Fibroblast of lung (primary cell): ENCODE data around the gene TTC23. TPM values are rescaled to one million over a fixed set of nuclear protein-coding genes. Genes with fewer than 3 reads are reported as not detected.

ENCODE experiments used
- DNase-seq, 2 donors: peaks; one replicate each; pipeline versions ENCODE4 v3.0.0 to v3.0.0-alpha.2; 2010; ENCODE audit warnings: low read depth in 2 of 2
- H2AFZ ChIP-seq: 2 replicates; pipeline ENCODE4 v1.5.1; 2012; ENCODE audit warnings: low read length, control low read depth, inconsistent platforms
- H3K27ac ChIP-seq: 2 replicates; pipeline ENCODE4 v1.5.1; 2011; ENCODE audit warnings: low read length, control low read depth; ENCODE audit not compliant: insufficient read depth
- H3K27me3 ChIP-seq: 2 replicates; pipeline ENCODE4 v1.5.1; 2011; ENCODE audit warnings: mild to moderate bottlenecking, low read length; ENCODE audit not compliant: control insufficient read depth, insufficient read depth
- H3K36me3 ChIP-seq: 2 replicates; pipeline ENCODE4 v1.5.1; 2011; ENCODE audit warnings: low read length; ENCODE audit not compliant: control insufficient read depth, insufficient read depth
- H3K4me1 ChIP-seq: 2 replicates; pipeline ENCODE4 v1.5.1; 2011; ENCODE audit warnings: low read length; ENCODE audit not compliant: control insufficient read depth, insufficient read depth; ENCODE audit errors: extremely low read depth
- H3K4me2 ChIP-seq: 2 replicates; pipeline ENCODE4 v1.5.1; 2011; ENCODE audit warnings: low read length, control low read depth; ENCODE audit not compliant: insufficient read depth; ENCODE audit errors: extremely low read depth
- H3K4me3 ChIP-seq, 4 experiments: fragments of 200-600 bp in 1 of 4; sonication (generic) in 1 of 4; replicated peaks in 1 of 4; 2 replicates each; pipeline ENCODE4 v1.5.1; 2011 to 2016; ENCODE audit warnings: low read length in 4 of 4, low read depth in 3 of 4, mild to moderate bottlenecking in 3 of 4, control low read depth in 2 of 4, inconsistent platforms in 1 of 4, mixed read lengths in 1 of 4; ENCODE audit not compliant: insufficient read depth in 1 of 4; ENCODE audit errors: control extremely low read depth in 1 of 4
- H3K79me2 ChIP-seq: 2 replicates; pipeline ENCODE4 v1.5.1; 2012; ENCODE audit warnings: mild to moderate bottlenecking, low read length, inconsistent platforms; ENCODE audit not compliant: control insufficient read depth, insufficient read depth
- H3K9ac ChIP-seq: 2 replicates; pipeline ENCODE4 v1.5.1; 2011; ENCODE audit warnings: mild to moderate bottlenecking, low read length, control low read depth; ENCODE audit not compliant: insufficient read depth
- H3K9me3 ChIP-seq: 2 replicates; pipeline ENCODE4 v1.5.1; 2012; ENCODE audit warnings: low read depth, low read length; ENCODE audit not compliant: control insufficient read depth, insufficient read depth
- H4K20me1 ChIP-seq: 2 replicates; pipeline ENCODE4 v1.5.1; 2011; ENCODE audit warnings: low read length; ENCODE audit not compliant: control insufficient read depth, insufficient read depth; ENCODE audit errors: extremely low read depth
- EZH2 ChIP-seq: IDR thresholded peaks from 2 replicates; pipeline ENCODE4 v1.5.1; 2012; ENCODE audit warnings: low read length, control low read depth, mild to moderate bottlenecking; ENCODE audit errors: missing control alignments
- polyA plus RNA-seq, 2 donors: library from polyadenylated mRNA; depleted of rRNA in 1 of 2; stranded (reverse) in 1 of 2; unstranded in 1 of 2; fragments of >200 nt; gene quantifications; 2 replicates each; pipeline ENCODE4 v1.2.1, GENCODE V29; 2011 to 2012; ENCODE audit warnings: missing spikeins in 1 of 2
- total RNA-seq: library from RNA; depleted of rRNA; stranded (reverse); fragments of >200 nt; gene quantifications from 2 replicates; pipeline ENCODE4 v1.2.1, GENCODE V29; 2014
- TF ChIP-seq, protein P1 (sequence below), 2 donors: IDR thresholded peaks in 1 of 2; conservative IDR thresholded peaks in 1 of 2; 1 replicate in 1 of 2; 2 replicates in 1 of 2; pipeline ENCODE4 v1.5.1; 2011 to 2012; ENCODE audit warnings: low read length in 2 of 2, control low read depth in 1 of 2, inconsistent platforms in 1 of 2, low read depth in 1 of 2, mild to moderate bottlenecking in 1 of 2

Gene TTC23
- total and polyA plus RNA-seq, 2 donors (not counting 1 experiment from before 2014, with no cell fraction given): 3.5 to 30.4 TPM

DNA sequence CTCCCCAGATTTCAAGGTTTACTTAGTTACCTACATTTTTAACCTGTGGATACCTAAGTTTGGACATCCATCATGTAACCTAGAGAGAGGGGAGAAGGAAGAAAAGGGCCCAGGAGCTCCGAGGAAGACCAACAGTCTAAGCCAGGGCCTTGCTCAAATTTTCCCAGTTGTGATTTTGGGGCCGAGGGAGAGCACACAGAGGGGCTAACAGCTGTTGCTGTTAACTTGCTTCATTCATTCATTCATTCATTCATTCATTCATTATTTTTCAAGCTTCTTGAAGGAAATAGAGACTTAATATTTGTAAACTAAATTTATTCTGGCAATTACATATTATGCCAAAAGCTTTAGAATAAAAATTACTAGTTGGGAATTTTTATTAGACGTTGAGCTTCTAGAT is 121.6 kb downstream of the TTC23 start:
- Histone ChIP-seq H3K79me2 (no peaks in the 10 kb centered on the region), H4K20me1 (no peaks in the 10 kb centered on the region), H2AFZ (no peak overlapping the region), H3K27me3 (no peaks in the 10 kb centered on the region), H3K4me3 (no peak overlapping the region), H3K9me3 (no peaks in the 10 kb centered on the region), H3K27ac (no peak overlapping the region), H3K4me2 (no peak overlapping the region), H3K36me3 (peaks cover 3% of the 10 kb centered on the region), H3K4me1 (peaks cover 18% of the 10 kb centered on the region), H3K9ac (no peak overlapping the region)
- no peak for TF ChIP-seq EZH2
- TF ChIP-seq, protein P1, sequence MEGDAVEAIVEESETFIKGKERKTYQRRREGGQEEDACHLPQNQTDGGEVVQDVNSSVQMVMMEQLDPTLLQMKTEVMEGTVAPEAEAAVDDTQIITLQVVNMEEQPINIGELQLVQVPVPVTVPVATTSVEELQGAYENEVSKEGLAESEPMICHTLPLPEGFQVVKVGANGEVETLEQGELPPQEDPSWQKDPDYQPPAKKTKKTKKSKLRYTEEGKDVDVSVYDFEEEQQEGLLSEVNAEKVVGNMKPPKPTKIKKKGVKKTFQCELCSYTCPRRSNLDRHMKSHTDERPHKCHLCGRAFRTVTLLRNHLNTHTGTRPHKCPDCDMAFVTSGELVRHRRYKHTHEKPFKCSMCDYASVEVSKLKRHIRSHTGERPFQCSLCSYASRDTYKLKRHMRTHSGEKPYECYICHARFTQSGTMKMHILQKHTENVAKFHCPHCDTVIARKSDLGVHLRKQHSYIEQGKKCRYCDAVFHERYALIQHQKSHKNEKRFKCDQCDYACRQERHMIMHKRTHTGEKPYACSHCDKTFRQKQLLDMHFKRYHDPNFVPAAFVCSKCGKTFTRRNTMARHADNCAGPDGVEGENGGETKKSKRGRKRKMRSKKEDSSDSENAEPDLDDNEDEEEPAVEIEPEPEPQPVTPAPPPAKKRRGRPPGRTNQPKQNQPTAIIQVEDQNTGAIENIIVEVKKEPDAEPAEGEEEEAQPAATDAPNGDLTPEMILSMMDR (conservative IDR thresholded peaks at IDR 0.05 in 1 of 2, IDR thresholded peaks at IDR 0.05 in 1 of 2; ENCODE audit: low read depth in 1 of 2, low read length in 2 of 2): no peak
- DNase-seq: no peak

DNA sequence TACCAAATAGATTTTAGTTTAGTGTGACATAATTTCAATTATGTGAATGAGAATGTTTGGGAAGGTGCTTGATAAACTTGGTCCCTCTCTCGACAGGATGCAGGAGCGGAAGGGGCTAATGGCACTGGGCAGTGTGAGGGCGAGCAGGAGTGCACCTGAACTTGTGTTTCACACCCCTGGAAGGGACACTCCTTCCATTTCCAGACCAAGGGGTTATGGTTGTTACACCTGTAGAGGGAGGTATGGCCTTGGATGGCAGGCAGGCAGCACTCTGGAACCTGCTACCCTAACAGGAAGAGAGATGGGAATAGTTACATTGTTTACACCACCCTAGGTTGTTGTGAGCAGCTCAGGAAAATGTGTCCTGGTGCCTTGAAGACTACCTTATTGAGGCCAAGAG is 122.5 kb downstream of the TTC23 start:
- no peak for TF ChIP-seq EZH2
- TF ChIP-seq, protein P1 (conservative IDR thresholded peaks at IDR 0.05 in 1 of 2, IDR thresholded peaks at IDR 0.05 in 1 of 2; ENCODE audit: low read depth in 1 of 2, low read length in 2 of 2): no peak
- no peaks in the 10 kb centered on the region for H4K20me1 ChIP-seq
- no peak for DNase-seq
- H3K27me3 ChIP-seq: no peaks in the 10 kb centered on the region
- H2AFZ ChIP-seq: no peak overlapping the region
- no peaks in the 10 kb centered on the region for H3K9me3 ChIP-seq
- peaks cover 18% of the 10 kb centered on the region for H3K4me1 ChIP-seq
- H3K79me2 ChIP-seq: no peaks in the 10 kb centered on the region
- no peak overlapping the region for H3K27ac ChIP-seq
- no peak overlapping the region for H3K9ac ChIP-seq
- no peak overlapping the region for H3K4me2 ChIP-seq
- H3K4me3 ChIP-seq: no peak overlapping the region
- H3K36me3 ChIP-seq: no peaks in the 10 kb centered on the region

DNA sequence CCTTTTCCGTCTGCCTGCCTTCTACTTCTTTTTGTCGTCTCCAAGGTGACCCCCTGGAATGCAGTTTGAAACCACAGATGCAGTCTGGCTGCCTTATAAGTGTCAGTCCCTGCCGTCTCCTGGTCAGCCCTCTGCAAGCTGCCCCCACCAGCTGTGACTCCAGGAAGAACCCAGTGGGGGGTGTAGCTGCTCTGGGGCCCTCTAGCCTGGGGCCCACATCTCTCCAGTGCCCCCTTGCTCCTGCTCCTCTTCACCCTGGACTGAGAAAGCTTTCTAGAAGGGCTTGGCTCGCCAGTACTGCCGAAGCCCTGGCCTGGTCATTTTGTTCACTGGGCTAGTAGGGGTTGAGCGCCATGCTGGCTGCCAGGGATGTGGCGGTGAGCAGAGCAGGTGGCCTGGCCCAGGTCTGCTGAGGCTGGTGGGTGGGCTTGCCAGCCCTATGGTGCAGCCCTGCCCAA is 123.2 kb downstream of the TTC23 start:
- no peaks in the 10 kb centered on the region for H3K27me3 ChIP-seq
- H3K9me3 ChIP-seq: no peaks in the 10 kb centered on the region
- TF ChIP-seq, protein P1 (conservative IDR thresholded peaks at IDR 0.05 in 1 of 2, IDR thresholded peaks at IDR 0.05 in 1 of 2; ENCODE audit: low read depth in 1 of 2, low read length in 2 of 2): no peak
- no peak for TF ChIP-seq EZH2
- no peak overlapping the region for H3K4me3 ChIP-seq
- H3K4me2 ChIP-seq: no peak overlapping the region
- H3K36me3 ChIP-seq: no peaks in the 10 kb centered on the region
- no peak overlapping the region for H3K27ac ChIP-seq
- H2AFZ ChIP-seq: no peak overlapping the region
- DNase-seq: no peak
- no peaks in the 10 kb centered on the region for H3K79me2 ChIP-seq
- H4K20me1 ChIP-seq: no peaks in the 10 kb centered on the region
- H3K4me1 ChIP-seq: peaks cover 18% of the 10 kb centered on the region
- no peak overlapping the region for H3K9ac ChIP-seq
